ENCODE measurements around the gene MEMO1.

Gene MEMO1

DNA sequence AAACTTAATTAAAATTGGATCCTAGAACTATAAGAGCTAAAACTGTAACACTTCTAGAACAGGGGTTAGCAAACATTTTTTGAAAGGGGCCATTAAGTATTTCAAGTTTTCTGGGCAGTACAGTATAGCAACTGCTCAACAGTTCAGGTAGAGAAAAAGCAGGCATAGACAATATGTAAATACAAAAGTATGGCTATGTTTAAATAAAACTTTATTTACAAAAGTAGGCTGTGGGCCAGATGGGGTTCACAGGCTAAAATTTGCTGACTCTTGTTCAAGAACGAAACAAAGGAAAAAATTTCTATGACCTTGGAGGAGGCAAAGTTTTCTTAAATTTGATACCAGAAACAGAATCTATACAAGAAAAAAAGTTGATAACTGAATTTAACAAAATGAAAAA is 114.5 kb downstream of the MEMO1 start:
- Histone ChIP-seq H3K9me3 (peaks cover 0 to 10% (median 0%) of the 10 kb centered on the region in 3 donors), H3K4me1 (no peaks in the 10 kb centered on the region), H3K4me3 (no peak overlapping the region), H3K36me3 (peaks cover 14 to 26% (median 18%) of the 10 kb centered on the region in 3 donors), H3K27me3 (no peaks in the 10 kb centered on the region), H3K27ac (no peak overlapping the region)
- intact Hi-C loops (cut with DNase I; ENCODE audit: low total_unique reads) = no loop called here
- TF ChIP-seq CTCF (IDR thresholded peaks at IDR 0.05) = no peak
- no peak for DNase-seq

DNA sequence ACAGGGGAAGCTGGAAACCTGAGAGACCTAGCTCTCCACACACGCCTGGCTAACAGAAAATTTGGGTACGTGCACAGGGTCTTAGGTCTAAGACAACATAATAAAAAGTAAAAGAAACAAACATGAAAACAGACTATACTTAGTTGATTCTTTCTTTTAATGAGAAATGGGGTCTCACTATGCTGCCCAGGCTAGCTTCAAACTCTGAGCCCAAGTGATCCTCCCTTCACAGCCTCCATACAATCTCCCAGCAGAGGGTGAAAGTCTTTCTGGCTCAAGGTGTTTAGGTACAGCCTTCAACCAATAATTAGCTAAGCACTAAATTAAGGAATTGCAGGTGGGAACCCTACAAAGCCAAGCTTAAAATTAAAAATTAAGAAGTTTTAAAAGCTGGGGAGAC is 116.2 kb downstream of the MEMO1 start:
- Histone ChIP-seq H3K36me3 (peaks cover 14 to 16% (median 14%) of the 10 kb centered on the region in 3 donors), H3K4me3 (no peak overlapping the region), H3K4me1 (no peaks in the 10 kb centered on the region), H3K27ac (no peak overlapping the region), H3K27me3 (no peaks in the 10 kb centered on the region), H3K9me3 (peaks cover 0 to 10% (median 0%) of the 10 kb centered on the region in 3 donors)
- DNase-seq = no peak
- intact Hi-C loops (cut with DNase I; ENCODE audit: low total_unique reads) = no loop called here
- no peak for TF ChIP-seq CTCF (IDR thresholded peaks at IDR 0.05)

- Histone ChIP-seq H3K4me3 (no peak overlapping the region), H3K4me1 (no peaks in the 10 kb centered on the region), H3K9me3 (peaks cover 0 to 6% (median 0%) of the 10 kb centered on the region in 3 donors), H3K27ac (no peak overlapping the region), H3K27me3 (no peaks in the 10 kb centered on the region), H3K36me3 (peaks cover under 1 to 14% (median 6%) of the 10 kb centered on the region in 3 donors)
- TF ChIP-seq CTCF (IDR thresholded peaks at IDR 0.05) = no peak
- intact Hi-C loops (cut with DNase I; ENCODE audit: low total_unique reads) = no loop called here
- no peak for DNase-seq
These were observed 117.7 kb downstream of the MEMO1 start for GRCh38 chr2:31893094-31893493.

GRCh38 chr2:31889044-31889443 is 121.8 kb downstream of the MEMO1 start:
- Histone ChIP-seq H3K27me3 (no peaks in the 10 kb centered on the region), H3K36me3 (peaks cover 0 to 14% (median 5%) of the 10 kb centered on the region in 3 donors), H3K27ac (no peak overlapping the region), H3K4me1 (peaks cover 0 to 14% (median 0%) of the 10 kb centered on the region in 4 donors), H3K4me3 (no peak overlapping the region), H3K9me3 (no peaks in the 10 kb centered on the region)
- TF ChIP-seq CTCF (IDR thresholded peaks at IDR 0.05) = no peak
- DNase-seq = no peak
- intact Hi-C loops (cut with DNase I; ENCODE audit: low total_unique reads) = no loop called here

DNA sequence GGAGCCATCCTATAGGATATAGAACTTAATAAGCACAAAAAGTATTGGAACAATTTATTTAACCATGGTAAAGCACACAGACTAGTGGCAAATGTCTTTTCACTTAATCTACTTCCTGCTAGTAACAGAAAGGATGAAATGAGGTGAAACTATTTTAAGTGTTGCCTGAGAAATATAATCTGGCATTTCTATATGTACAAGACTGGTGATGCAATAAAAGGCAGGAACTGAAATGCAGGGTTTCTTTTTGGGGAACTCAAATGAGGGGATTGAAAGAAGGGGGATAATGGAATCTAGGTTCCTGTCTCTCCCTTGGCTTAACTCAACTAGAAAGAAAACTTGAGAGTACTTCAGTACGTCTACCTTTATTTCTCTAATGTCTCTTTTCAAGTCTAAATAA is 122.3 kb downstream of the MEMO1 start:
- DNase-seq = no peak
- TF ChIP-seq CTCF (IDR thresholded peaks at IDR 0.05) = no peak

GRCh38 chr2:31886700-31887099 is 124.1 kb downstream of the MEMO1 start:
- no peak for DNase-seq
- Histone ChIP-seq H3K27ac (no peak overlapping the region), H3K4me3 (no peak overlapping the region), H3K4me1 (peaks cover 0 to 14% (median 0%) of the 10 kb centered on the region in 4 donors), H3K27me3 (no peaks in the 10 kb centered on the region), H3K9me3 (no peaks in the 10 kb centered on the region), H3K36me3 (peaks cover 4 to 18% (median 5%) of the 10 kb centered on the region in 3 donors)
- no peak for TF ChIP-seq CTCF (IDR thresholded peaks at IDR 0.05)
- intact Hi-C loops (cut with DNase I; ENCODE audit: low total_unique reads) = no loop called here

More for the DNA sequence above, 122.3 kb downstream of the MEMO1 start:
- intact Hi-C loops (cut with DNase I; ENCODE audit: low total_unique reads) = no loop called here
- Histone ChIP-seq H3K4me3 (no peak overlapping the region), H3K27ac (no peak overlapping the region), H3K27me3 (no peaks in the 10 kb centered on the region), H3K36me3 (peaks cover 0 to 14% (median 5%) of the 10 kb centered on the region in 3 donors), H3K9me3 (no peaks in the 10 kb centered on the region), H3K4me1 (peaks cover 0 to 14% (median 0%) of the 10 kb centered on the region in 4 donors)

Measured in tibial artery (tissue), 4 donors.